Renal cortical epithelial cell (primary cell): Measurements from ENCODE around the gene AKAP5. TPM values are rescaled to one million over a fixed set of nuclear protein-coding genes. Genes with fewer than 3 reads are reported as not detected.
A peak's percentile ranks its signal among the peaks of the same experiment; 100 is the strongest.

Source experiments
- DNase-seq: peaks from one replicate; pipeline ENCODE4 v3.0.0-alpha.2; 2011; ENCODE audit warnings: low read depth
- total RNA-seq: library from RNA; depleted of rRNA; stranded (reverse); fragments of >200 nt; gene quantifications from 2 replicates; pipeline ENCODE4 v1.2.3, GENCODE V29; 2014

AKAP5 gene, protein sequence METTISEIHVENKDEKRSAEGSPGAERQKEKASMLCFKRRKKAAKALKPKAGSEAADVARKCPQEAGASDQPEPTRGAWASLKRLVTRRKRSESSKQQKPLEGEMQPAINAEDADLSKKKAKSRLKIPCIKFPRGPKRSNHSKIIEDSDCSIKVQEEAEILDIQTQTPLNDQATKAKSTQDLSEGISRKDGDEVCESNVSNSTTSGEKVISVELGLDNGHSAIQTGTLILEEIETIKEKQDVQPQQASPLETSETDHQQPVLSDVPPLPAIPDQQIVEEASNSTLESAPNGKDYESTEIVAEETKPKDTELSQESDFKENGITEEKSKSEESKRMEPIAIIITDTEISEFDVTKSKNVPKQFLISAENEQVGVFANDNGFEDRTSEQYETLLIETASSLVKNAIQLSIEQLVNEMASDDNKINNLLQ
- 4.7 and 16.3 TPM in 2 replicates for total RNA-seq

DNA sequence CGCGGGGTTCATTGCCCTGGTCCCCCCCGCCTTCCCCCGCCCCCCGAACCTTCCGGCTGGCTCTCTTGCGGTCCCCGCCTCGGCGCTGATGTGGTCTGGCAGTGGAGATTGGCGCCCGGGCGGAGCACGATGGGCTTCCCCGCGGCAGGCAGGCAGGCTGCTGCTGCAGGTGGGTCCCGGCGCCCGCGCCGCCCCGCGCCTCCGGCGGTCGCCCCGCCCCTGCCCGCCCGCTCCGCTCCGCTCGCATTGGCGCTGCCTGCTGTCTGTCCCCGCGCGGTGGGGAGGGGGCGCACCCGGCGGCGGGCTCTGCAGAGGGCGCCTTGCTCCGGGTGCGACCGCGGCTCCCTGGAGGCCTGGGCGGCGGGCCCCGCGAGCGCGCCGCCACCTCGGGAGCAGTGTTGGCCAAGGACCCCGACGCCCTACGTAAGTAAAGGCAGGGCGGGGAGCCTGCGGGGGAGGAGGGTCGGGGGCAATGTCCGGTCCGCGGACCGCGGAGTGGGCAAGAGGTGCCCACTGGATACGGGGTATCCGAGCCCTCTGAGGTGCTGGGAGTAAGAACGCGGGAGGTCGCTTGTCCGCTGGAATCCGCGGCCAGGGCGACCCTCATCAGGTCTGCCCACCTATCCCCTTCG, at the start of gene AKAP5:
Gene AKAP5, plus strand, starts transcription at position 309 of the 632 bp plus-strand sequence. CDS start 2,896 bp downstream, outside the sequence.
- DNase-seq = no peak

DNA sequence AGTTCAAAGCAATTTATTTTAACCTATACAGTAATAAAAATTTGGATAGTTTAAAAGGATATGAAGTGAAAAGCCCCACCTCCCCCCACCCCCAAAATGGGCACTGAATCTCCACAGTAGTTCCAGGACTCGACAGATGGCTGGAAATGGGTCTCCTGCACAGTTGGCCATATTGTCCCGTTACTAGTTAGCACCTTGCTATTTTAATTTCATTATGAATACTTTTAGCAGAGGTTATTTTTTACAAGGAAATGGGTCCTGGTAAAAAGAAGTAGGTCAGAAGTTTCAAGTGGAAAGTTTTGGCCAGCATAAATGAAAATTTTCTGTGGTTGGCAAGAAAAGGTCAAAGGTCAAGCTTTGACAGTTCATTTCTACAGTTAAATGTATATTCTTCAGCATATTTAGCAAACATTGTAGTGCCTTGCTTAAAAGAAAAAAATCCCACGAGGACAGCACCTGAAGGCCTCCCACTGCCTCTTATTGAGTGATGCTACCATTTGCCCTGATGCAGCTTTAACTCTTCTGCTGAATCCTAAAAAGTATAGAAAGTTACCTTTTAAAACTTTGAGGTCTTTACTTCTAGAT, 48.9 kb upstream of the AKAP5 start:
- no peak for DNase-seq

DNA sequence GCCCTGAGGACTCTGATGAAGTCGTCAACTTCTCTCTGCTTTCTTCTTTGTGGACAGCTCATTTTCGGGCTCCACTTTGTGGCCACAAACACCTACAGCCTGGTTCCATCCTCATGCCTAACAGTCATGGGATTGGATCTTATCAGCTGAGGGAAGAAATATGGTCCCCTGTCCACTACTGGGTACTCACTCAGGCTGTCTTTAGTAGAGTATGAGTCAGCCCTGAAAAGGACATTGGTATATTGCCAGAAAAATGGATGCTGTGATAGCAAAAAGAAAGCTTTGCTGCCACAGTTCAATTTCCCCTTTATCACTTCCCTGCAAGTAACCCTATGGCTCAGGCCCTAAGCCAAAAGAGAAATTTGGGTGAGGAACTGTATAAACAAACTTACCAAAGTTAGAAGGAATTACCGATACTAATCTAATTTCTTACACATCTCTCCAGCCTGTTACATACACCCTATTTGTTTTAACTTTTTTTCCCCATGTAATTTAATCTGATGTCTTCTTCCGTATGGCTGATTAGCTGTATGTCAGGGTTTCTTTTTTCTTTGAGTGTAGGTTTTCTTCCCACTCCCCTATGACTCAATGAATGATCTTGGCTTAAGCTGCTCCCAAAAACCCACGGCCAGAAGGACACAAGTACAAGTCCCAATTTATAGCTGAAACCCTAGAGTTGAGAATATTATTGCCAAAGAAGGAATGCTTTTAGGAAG, 48.1 kb upstream of the AKAP5 start:
- no peak for DNase-seq

DNA sequence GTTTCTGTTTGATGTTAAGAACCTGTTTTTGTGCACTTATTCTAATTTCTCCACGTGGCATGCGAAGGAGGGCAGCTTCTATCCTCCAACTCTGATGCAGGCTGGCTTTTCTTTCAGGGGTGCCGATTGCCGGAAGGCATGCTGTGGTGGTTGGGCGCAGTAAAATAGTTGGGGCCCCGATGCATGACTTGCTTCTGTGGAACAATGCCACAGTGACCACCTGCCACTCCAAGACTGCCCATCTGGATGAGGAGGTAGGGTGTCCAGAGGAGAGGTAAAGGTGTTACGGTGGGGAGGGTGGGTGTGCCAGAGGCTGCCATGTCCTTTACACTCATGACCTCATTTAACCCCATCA, 47.6 kb upstream of the AKAP5 start:
- no peak for DNase-seq

DNA sequence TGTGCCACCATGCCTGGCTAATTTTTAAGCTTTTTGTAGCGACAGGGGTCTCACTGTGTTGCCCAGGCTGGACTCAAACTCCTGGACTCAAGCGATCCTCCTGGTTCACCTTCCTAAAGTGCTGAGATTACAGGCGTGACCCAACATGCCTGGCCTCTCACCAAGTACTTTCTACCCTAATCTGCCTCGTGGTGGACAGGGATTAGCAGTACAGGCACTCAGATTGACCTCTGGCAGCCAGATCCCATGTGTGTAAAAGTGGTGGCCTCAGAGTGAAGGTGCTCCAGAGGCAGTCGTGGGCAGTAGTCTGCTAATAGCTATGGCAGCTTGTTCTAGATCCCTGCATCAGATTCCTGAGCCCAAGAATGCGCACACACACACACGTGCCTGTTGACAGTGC, 46.3 kb upstream of the AKAP5 start:
- no peak for DNase-seq

DNA sequence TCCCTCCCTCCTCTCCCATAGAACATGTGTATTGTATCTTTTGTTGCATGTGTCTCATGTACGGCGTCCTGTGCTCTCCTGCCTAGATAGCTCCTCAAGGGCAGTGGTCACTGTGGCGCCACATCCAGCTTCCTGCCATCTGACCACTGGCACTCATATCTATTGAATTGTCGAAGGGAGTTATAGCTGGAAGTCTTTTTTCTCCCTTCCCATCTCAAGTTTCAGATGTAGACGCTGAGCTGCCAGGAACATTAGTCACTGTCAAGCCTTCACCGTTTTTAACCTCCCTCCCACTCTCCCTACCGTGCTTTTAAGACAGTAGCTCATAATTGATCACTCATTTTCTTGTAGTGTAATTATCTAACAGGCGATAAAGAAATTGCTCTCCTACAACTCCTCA, 44.1 kb upstream of the AKAP5 start:
- DNase-seq = peak; percentile 58

DNA sequence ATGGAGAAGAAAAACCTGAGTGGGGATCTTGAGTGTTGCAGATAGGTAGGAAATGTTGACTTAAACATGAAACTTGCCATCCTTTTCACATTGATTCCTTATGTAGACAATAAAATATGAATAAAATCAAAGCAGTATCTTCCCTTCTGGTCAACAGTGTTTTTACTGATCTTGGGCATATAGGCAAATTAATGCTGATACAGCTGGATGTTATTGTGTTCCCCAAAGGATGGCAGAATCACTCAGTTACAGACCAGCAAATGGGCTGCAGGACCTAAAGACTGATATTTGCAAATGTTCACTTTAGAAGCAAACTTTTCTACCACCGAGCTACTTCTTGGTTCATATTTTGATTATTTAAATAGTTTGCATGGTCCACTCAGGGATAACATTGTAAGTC, 43.3 kb upstream of the AKAP5 start:
- DNase-seq = no peak

DNA sequence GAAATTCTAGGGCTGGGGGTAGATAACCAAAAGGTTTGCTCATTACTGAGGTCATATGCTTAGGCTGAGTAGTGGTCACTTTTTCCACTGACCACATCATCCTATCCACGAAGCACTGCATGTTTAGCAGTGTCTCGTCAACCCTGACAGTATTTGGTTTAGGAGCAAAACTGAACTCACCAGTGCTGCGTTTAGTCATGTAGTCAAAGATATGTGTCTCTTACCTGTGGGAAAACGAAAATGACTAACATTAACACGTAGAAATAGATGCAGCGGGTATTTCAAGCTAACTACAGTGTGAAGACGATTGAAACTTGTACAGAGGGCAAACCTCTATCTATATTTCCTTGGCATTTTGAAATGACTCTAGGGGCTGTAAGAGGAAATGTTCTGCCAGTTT, 42.5 kb upstream of the AKAP5 start:
- DNase-seq = no peak

DNA sequence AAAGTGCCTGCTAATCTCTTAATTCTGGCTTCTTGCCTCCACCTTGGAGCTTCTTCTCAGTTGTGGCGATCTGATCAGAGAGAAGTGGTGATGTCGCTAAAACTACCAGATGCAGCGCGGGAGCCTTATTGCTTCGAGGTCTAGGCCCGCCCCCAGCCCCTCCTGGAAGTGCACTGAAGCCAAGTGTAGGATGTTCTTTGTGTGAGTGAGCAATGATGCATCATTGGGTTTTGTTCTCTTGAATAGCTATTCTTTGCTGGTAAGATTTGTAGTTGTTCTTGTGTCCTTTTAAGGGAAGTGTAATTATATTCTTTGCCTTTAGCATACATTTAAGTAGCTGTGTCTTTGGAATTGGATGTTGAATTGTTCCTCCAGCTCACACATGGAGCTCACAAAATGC, 41.3 kb upstream of the AKAP5 start:
- peak; percentile 40 for DNase-seq

DNA sequence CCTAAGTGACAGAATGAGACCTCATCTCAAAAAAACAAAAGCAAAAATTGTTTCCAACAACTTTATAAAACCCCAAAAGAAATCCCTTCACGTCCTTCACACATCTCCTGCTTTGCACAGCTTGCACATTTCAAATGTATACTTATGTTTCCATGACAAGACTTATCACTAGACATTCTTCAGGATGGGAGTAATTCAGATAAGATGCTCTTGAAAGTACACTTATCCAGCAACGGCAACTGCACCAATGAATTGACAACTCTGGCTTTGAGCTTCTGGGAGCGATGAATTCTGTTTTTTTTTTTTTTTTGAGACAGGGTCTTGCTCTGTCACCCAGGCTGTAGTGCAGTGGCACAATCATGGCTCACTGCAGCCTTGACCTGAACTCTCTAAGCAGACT, 30.8 kb upstream of the AKAP5 start:
- no peak for DNase-seq

DNA sequence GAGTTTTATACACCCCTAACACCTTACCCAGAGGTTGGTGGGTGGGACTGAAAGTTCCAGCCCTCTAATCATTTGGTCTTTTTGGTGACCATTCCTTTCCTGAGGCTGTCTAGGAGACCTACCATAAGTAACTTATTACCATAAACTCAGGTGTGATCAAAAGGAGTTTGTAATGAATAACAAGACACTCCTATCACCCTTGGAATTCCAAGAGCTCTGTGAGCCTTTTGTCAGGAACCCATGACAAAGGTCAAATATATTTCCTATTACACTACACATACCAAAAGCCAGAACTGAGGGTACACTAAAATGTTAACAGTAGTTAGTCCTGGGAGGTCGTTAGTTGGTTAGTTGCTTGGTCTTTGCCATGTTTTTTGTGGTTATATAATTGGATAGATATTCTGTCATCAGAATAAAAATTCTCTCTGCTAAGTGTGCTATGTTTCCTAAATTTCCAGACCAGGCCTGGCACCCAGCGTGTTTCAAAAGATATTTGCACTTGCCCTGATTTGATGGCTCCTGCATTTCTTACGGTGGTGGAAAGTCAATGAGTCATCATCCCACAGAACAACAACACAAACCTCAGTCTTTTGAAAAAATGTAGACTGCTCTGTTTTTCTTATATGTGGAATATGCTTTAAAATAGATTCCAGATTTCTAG, 27.0 kb upstream of the AKAP5 start:
- DNase-seq = peak; percentile 100

DNA sequence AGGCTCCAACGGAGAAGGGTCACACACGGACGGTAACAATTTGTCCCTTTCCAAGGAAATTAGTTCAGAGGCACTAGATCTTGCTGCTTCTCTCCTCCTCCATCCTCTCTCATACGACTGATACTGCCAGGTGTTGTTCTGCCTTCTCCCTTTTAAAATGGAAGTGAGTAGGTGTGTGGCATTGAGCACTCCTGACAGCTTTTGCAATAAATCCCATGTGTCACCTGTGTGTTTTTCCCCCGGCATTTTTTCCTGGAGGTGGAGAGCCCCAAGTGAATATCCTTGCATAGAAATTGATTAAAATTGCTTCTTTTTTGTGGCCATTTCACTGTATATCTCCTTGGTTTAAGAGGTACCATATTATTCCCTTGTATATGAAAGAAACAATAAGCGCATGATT, 26.2 kb upstream of the AKAP5 start:
- no peak for DNase-seq

DNA sequence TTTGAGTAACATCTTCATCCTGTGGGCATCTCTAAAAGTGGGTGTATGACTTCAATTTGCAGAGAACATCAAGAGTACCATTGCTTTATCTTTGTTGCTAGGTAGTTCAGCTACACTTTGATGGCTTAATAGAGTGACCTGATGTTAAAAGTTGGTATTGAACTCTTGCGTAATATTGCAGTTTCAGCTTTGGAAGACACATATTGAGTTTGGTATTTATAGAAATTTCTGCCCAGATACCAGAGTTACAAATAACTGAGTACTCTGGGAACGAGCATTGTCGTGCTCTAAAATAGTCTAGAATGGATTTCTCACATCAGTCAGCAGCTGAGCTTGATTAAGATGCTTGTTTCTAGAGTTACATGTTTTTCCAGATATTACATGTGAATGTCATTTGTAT, 24.8 kb upstream of the AKAP5 start:
- peak; percentile 59 for DNase-seq

DNA sequence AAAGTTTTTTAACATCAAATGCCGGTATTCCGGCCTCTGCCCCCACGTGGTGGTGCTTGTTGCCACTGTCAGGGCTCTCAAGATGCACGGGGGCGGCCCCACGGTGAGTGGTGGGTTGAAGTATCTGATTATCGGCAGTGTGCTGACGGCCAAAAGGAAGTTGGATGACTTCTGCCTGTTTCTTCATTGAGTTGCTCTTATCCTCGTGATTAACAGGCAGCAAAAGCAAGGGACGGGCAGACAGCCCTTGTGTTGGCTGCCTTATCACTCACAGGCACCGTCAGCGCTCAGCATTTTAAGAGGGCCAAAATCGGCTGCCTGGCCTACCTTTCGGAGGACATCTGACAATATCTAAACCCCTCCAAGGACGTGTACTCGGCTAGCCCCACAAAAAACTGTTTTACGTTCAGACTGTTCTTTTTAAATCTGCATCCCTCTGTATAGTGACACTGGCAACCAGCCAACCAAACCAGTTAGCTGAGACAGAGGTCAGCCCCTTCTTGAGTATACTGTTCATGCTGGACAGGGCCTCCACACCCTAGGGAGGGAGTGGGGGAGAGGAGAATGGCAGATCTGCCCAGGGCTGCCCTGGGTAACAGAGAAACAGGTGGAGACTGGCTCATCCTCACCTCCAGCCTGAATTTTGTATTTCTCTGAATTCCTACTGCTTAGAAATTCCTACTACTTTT, 22.9 kb upstream of the AKAP5 start:
- DNase-seq = no peak

DNA sequence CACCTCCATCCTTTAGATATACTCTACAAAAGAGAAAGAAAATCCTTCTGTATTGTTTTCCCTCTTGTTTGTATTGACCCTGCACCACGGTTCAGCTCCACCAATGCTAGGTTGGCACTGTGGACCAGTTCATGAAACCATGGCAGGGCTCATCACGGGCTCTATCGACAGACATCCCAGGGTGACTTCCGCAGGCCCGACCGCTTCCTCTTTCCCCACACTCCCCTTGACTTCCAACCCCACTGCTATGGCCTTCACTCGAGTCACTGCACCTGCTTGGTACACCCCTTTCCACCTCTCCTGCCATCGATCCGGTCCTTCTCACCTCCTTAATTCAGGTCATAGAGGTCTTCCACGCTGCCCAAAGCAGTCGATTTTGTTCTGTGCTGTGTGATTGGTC, 21.2 kb upstream of the AKAP5 start:
- no peak for DNase-seq

DNA sequence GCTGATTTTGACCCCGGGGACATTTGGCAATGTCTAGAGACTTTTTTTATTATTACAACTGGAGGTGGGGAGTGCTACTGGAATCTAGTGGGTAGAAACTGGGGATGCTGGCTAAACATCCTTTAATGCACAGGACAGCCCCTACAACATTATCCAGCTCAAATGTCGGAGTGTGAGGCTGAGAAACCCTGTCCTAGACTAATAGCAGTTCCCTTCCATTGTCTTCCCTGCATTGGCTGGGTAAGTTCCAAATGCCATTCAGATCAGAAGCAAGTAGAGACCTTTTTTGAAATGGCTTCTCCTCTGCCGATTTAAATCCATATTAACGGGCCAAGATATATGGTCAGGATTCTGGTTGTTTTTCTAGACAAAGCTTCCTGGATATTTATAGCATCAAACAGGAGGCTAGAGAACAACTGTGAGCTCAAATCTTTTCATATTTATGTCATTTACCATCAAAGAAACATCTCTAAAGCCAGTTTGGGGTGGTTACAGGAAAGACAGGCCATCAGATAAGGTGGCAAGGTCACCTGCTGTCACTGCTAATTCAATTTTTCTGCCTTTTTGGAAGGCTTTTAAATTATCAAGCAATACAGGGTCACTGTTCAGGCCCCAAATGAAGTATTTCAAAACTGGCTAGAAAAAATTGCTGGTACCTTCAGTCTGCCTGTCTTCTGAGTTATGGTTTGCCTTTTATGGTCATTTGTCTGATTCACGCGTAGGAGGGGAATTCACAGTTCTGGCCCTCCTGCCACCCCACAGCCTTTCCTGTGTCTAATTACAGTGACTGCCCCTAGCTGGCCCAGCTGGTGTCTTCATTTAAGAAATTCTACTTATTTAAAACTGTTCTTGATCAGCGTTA, 20.1 kb upstream of the AKAP5 start:
- DNase-seq = peak; percentile 92

DNA sequence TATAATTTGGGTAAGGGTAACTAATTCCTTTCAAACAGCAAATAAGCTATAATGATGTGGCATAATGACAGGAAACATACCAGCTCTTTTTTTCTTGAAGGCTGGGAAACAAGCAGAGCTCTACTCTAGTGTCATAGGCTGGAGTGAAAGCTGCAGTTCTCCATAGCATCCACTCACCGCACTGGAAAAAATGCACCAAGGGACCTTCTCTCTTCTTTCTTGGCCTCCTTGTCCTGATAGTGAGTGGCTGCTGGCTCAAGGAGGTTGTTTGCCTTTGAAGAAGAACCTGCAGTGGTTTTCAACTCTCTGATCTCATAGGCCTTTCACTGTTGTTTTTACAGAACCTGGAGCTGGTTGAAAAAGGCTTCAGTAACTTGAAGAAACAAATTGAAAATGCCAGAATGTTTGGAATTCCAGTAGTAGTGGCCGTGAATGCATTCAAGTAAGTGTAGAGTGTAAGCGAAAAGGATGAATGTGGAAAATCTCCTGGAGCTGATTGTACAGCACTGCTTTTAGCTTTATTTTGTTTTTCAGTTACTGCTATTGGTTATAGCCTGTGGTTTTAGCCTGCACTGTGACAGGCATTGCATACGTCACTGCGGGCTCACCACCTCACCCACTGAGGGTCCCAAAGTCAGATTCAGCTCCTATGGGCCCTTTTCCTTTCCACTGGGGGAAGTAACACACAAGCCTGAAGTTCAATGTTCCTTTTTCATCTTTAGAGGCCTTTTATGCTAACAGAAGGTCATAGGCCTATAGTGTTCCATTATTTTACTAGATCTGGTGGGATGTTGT, 17.2 kb upstream of the AKAP5 start:
- peak; percentile 38 for DNase-seq

DNA sequence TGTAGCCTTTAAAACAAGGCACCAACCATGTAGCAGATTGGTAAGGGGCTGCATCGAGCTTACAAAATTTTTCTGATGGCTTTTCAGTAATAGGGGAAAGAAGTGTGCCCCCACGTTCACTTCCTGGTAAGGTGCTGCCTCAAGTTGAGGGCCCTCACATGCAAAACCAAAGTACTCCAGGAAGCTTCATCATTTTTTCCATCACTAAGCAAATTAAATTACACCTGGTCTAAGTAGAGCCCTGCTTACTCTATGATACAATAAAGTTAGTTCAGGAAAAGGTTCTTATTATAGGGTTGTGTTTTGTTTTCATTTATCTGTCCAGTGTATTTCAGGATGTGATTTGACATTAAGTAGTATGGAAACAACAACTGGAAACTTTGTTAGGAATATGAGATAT, 15.0 kb upstream of the AKAP5 start:
- DNase-seq = no peak

DNA sequence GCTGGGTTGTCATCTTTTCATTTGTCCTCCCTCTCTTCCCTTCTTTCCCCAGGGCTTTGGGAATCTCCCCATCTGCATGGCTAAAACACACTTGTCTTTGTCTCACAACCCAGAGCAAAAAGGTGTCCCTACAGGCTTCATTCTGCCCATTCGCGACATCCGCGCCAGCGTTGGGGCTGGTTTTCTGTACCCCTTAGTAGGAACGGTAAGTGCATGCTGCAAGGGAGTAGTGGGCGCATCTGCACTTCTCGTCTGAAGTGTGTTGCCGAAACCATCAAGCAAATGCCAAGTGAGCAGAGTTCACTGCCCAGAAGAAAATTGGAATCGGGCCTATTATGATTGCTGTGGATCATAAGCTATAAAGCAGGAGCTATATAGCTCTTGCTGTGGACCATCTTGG, 10.6 kb upstream of the AKAP5 start:
- DNase-seq = no peak
